Erythroblast (primary cell): Measurements from ENCODE around the gene AKT2.

Experiments
- GATA1 ChIP-seq: IDR thresholded peaks from 2 replicates; pipeline ENCODE4 v1.6.1; 2011; ENCODE audit warnings: low read depth, mild to moderate bottlenecking, control low read depth, low read length, moderate library complexity
- POLR2A ChIP-seq: IDR thresholded peaks from 2 replicates; pipeline ENCODE4 v1.6.1; 2011; ENCODE audit warnings: mild to moderate bottlenecking, low read length

DNA sequence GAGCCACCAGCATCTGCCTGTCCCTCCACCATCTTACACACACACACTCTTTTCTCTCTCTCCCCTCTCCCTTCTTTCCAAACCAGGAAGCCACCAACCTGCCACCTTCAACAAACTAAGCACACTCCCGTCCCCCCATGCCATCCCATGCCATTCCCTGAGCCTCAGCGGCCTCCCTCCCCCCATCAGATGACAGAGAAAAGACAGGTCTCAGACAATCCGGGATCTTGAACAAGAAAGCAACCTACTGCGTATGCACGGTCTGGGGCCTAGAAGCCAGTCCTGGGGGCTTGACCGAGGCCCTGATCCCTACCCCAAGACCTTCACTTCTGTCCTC is 19.4 kb downstream of the AKT2 start:
- TF ChIP-seq POLR2A (no peak), GATA1 (no peak)
